Measurements from ENCODE around the gene TOGARAM2. TPM values are rescaled to one million over a fixed set of nuclear protein-coding genes. Genes with fewer than 3 reads are reported as not detected.

Gene TOGARAM2
- total RNA-seq, 2 donors from 2014 or later: 0.49 to 2.4 TPM

GRCh38 chr2:29031046-29031445 lies 49.9 kb downstream of the TOGARAM2 start:
- Histone ChIP-seq H3K9me3 (no peaks in the 10 kb centered on the region), H3K36me3 (no peaks in the 10 kb centered on the region), H3K27me3 (replicated peaks; ENCODE audit: insufficient read depth) (no peaks in the 10 kb centered on the region), H3K4me1 (ENCODE audit: control insufficient read depth in 1 of 2, low read depth in 2 of 2) (no peaks in the 10 kb centered on the region), H3K27ac (no peak overlapping the region), H3K4me3 (no peak overlapping the region)
- TF ChIP-seq CTCF (IDR thresholded peaks at IDR 0.05): no peak
- no peak for ATAC-seq (ENCODE audit: insufficient number of reproducible peaks, low FRiP score, low read depth)
- no peak for DNase-seq (ENCODE audit: low spot score)

- no peaks in the 10 kb centered on the region for H3K36me3 ChIP-seq
- ATAC-seq (ENCODE audit: insufficient number of reproducible peaks, low FRiP score, low read depth) (no peak), DNase-seq (ENCODE audit: low spot score) (no peak)
- H3K27ac ChIP-seq: no peak overlapping the region
- H3K9me3 ChIP-seq: no peaks in the 10 kb centered on the region
- TF ChIP-seq CTCF (IDR thresholded peaks at IDR 0.05): no peak
- H3K27me3 ChIP-seq (replicated peaks; ENCODE audit: insufficient read depth): no peaks in the 10 kb centered on the region
- H3K4me1 ChIP-seq (ENCODE audit: control insufficient read depth in 1 of 2, low read depth in 2 of 2): no peaks in the 10 kb centered on the region
- no peak overlapping the region for H3K4me3 ChIP-seq
These were observed 51.1 kb downstream of the TOGARAM2 start for GRCh38 chr2:29032189-29032588.

GRCh38 chr2:29033172-29033571 lies 52.1 kb downstream of the TOGARAM2 start:
- H3K4me3 ChIP-seq: no peak overlapping the region
- H3K27me3 ChIP-seq (replicated peaks; ENCODE audit: insufficient read depth): no peaks in the 10 kb centered on the region
- no peaks in the 10 kb centered on the region for H3K9me3 ChIP-seq
- DNase-seq (ENCODE audit: low spot score) (no peak), ATAC-seq (ENCODE audit: insufficient number of reproducible peaks, low FRiP score, low read depth) (no peak)
- no peaks in the 10 kb centered on the region for H3K36me3 ChIP-seq
- no peak for TF ChIP-seq CTCF (IDR thresholded peaks at IDR 0.05)
- no peak overlapping the region for H3K27ac ChIP-seq
- no peaks in the 10 kb centered on the region for H3K4me1 ChIP-seq (ENCODE audit: control insufficient read depth in 1 of 2, low read depth in 2 of 2)

- Histone ChIP-seq H3K4me1 (ENCODE audit: control insufficient read depth in 1 of 2, low read depth in 2 of 2) (no peaks in the 10 kb centered on the region), H3K4me3 (no peak overlapping the region), H3K36me3 (no peaks in the 10 kb centered on the region), H3K27ac (no peak overlapping the region), H3K9me3 (no peaks in the 10 kb centered on the region), H3K27me3 (replicated peaks; ENCODE audit: insufficient read depth) (no peaks in the 10 kb centered on the region)
- DNase-seq (ENCODE audit: low spot score) (no peak), ATAC-seq (ENCODE audit: insufficient number of reproducible peaks, low FRiP score, low read depth) (no peak)
- no peak for TF ChIP-seq CTCF (IDR thresholded peaks at IDR 0.05)
These were observed 52.6 kb downstream of the TOGARAM2 start for GRCh38 chr2:29033656-29034055.

GRCh38 chr2:29035016-29035745 lies 54.1 kb downstream of the TOGARAM2 start:
- H3K9me3 ChIP-seq: no peaks in the 10 kb centered on the region
- H3K27me3 ChIP-seq (replicated peaks; ENCODE audit: insufficient read depth): no peaks in the 10 kb centered on the region
- no peak overlapping the region for H3K4me3 ChIP-seq
- no peak overlapping the region for H3K27ac ChIP-seq
- ATAC-seq (ENCODE audit: insufficient number of reproducible peaks, low FRiP score, low read depth): no peak
- DNase-seq (ENCODE audit: low spot score): no peak
- TF ChIP-seq CTCF (IDR thresholded peaks at IDR 0.05): no peak
- peaks cover 0 to 10% of the 10 kb centered on the region in 2 donors for H3K4me1 ChIP-seq (ENCODE audit: control insufficient read depth in 1 of 2, low read depth in 2 of 2)
- no peaks in the 10 kb centered on the region for H3K36me3 ChIP-seq

All from thoracic aorta (tissue), 2 donors.